CD4-positive, alpha-beta T cell treated with Interleukin-15 for 4 hours (primary cell): ENCODE results near the gene ZC3H11A.

Source experiments
- DNase-seq: peaks from one replicate; pipeline ENCODE4 v3.0.0-alpha.2; 2020; ENCODE audit warnings: low spot score

Gene ZC3H11A

DNA sequence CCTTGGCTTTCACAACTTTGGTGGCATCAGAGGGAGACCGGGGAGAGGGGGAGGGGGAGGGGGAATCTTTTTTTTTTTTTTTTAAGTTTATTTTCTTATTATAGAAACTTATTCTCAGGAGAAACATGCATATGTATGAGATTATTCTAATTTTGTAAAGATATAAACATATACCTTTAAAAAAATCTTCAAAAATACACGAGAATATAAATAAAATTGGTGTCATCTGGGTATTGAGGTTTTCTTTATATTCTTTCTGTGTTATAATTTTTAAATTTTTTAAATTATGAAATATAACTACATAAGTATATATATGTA, 47.1 kb downstream of the ZC3H11A start:
- no peak for DNase-seq

DNA sequence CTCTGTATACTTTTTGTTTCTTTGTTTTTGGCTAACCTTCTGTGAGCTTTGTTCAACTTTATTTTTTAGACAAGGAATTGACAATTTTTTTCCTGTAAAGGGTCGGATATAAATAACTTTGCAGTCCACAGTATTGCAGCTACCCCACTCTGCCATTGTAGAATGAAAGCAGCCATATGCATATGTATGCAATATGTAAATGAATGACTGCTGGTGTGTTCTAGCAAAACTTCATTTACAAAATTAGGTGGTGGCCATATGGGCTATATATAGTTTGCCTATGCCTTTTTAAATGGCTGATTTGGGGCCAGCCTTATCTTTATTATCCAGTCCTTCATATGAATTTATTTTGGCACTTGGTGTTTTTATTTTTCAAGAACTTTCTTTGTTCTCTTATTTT, 48.0 kb downstream of the ZC3H11A start:
- no peak for DNase-seq
